Heart right ventricle (tissue), 16 donors: ENCODE measurements around the gene MORN5. TPM values are rescaled to one million over a fixed set of nuclear protein-coding genes. Genes with fewer than 3 reads are reported as not detected.

Source experiments
- ATAC-seq, 8 donors: fragments of 200-7000 bp; cut with Tn5 transposase; one replicate each; pipeline ENCODE4 v1.9.1; 2020; ENCODE audit warnings: mild to moderate bottlenecking in 8 of 8, moderate library complexity in 8 of 8, moderate number of reproducible peaks in 1 of 8
- DNase-seq, 2 donors: peaks; one replicate each; pipeline ENCODE4 v3.0.0-alpha.2; 2020
- H3K27ac ChIP-seq, 10 donors: fragments of 200-600 bp; sonication (generic) in 2 of 10; one replicate each; pipeline versions ENCODE4 v1.5.0 to v1.8.0; 2020 to 2022; ENCODE audit warnings: mild to moderate bottlenecking in 3 of 10
- H3K27me3 ChIP-seq, 7 donors: fragments of 200-600 bp; one replicate each; pipeline ENCODE4 v1.8.0; 2021 to 2022; ENCODE audit warnings: mild to moderate bottlenecking in 2 of 7
- H3K36me3 ChIP-seq, 9 donors: fragments of 200-600 bp; sonication (generic) in 1 of 9; one replicate each; pipeline versions ENCODE4 v1.5.0 to v1.8.0; 2020 to 2022; ENCODE audit warnings: mild to moderate bottlenecking in 2 of 9
- H3K4me1 ChIP-seq, 9 donors: fragments of 200-600 bp; sonication (generic) in 1 of 9; one replicate each; pipeline versions ENCODE4 v1.5.0 to v1.8.0; 2020 to 2022; ENCODE audit warnings: mild to moderate bottlenecking in 4 of 9
- H3K4me3 ChIP-seq, 10 donors: fragments of 200-600 bp; sonication (generic) in 2 of 10; one replicate each; pipeline versions ENCODE4 v1.5.0 to v1.8.0; 2020 to 2022; ENCODE audit warnings: mild to moderate bottlenecking in 7 of 10, moderate library complexity in 2 of 10
- H3K9me3 ChIP-seq, 11 donors: fragments of 200-600 bp in 10 of 11; sonication (generic) in 2 of 11; one replicate each; pipeline versions ENCODE4 v1.5.0 to v1.8.0; 2013 to 2022; ENCODE audit warnings: mild to moderate bottlenecking in 2 of 11, control low read depth in 1 of 11, moderate library complexity in 1 of 11
- WGBS, 2 donors: extraction: QIAGEN DNeasy Blood & Tissue Kit; methylation state at CpG; one replicate each; pipeline ENCODE4 v1.1.7; 2013; ENCODE audit warnings: inconsistent platforms in 1 of 2; 5-methylcytosine and 5-hydroxymethylcytosine counted together
- intact Hi-C, 10 donors: fragments of 100-400 bp; cut with DNase I; formaldehyde crosslinking; loops; one replicate each; pipeline versions ENCODE4 v1.11.1 to v1.14.2; 2022
- polyA plus RNA-seq, 2 donors: library from polyadenylated mRNA; stranded (reverse); fragments of 200-250 nt; gene quantifications; one replicate each; pipeline ENCODE4 v1.2.3, GENCODE V29; 2013
- total RNA-seq, 10 donors: library from RNA; stranded (reverse); fragmentation: NEBNext Ultra II Directional in 3 of 10; extraction: Animal tissue kit (Norgen Biotek cat#: 25700) in 3 of 10; gene quantifications; one replicate each; pipeline versions ENCODE4 v1.2.1 to v1.2.4, GENCODE V29; 2021 to 2023
- TF ChIP-seq, protein P1 (sequence below), 9 donors: fragments of 200-600 bp; sonication (generic) in 2 of 9; IDR thresholded peaks; one replicate each; pipeline versions ENCODE4 v1.5.0 to v1.8.0; 2021 to 2022; ENCODE audit warnings: antibody characterized with exemption in 9 of 9, mild to moderate bottlenecking in 5 of 9, moderate library complexity in 1 of 9
- donor health status: Arrhythmogenic right ventricular cardiomyopathy.
- donor health status: ischemic (EF 13 %, LVEDD 7.1; RV severe dilation, severe dysfunction).
- donor health status: healthy with polysubstance abuse.
- donor health status: DM: no; HTN: yes; CAD: no.
- donor health status: DM: no; HTN: no; CAD: no.
- donor health status: ischemic (EF 25% LVEDD 6.9; RV normal size, moderate dysfunction).
- donor health status: ischemic (EF 25% LVEDD 5.7; RV mildly dilated, moderate dysfunction).
- donor health status: healthy.
- donor health status: DM: yes; HTN: yes; CAD: no.
- donor health status: Ischemic cardiomyopathy.
- donor health status: ischemic (EF 35%, LVEDD 5.7; RV mildly dilated, moderate dysfunction).
- donor health status: nonischemic (EF 11% LVEDD 7.7; RV severe dilation, severe dysfunction).
- donor health status: DM: yes; HTN: yes; CAD: no.
- donor health status: PGD.
- donor health status: ischemic (EF 29% LVEDD 5.4; RV normal size, mild dysfunction).
- donor health status: nonischemic (EF 23%, LVEDD 6.1; RV moderate dilation, normal function).

Gene MORN5
- total and polyA plus RNA-seq, 12 donors = not detected

DNA sequence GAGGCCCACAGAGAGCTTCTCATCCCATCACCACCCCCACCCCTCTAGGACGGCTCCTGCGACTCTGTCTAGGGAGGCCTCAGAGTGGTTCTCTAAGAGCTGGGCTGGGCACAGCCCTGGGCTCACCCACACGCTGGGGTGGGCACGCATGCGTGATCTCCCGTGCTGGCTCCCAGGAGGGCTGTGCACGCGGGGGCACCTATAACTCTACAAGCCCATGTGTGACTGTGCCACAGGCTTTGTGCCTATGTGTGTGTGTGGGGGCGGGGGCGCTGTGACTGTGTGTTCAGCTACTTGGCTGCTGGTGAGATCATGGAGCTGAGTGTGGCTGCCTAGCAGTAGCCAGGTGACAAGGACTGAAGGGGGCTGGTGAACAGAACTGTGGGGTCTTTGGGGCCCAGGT lies 32.3 kb upstream of the MORN5 start:
- H3K4me3 ChIP-seq = no peak overlapping the region
- no peak for ATAC-seq
- DNase-seq = no peak
- intact Hi-C loops = loop anchor here in 9 of 10 donors (5.0 to 10.0 kb wide), 5 partner anchors 135 to 687 kb away; partner anchors contain the start of genes MRRF (in 3 of the 9) and RBM18 (in 3 of the 9)
- peak overlapping the region in 5 of 10 donors; percentile 33 to 67 (median 56) for H3K27ac ChIP-seq
- WGBS, 2 donors = 79 to 81% methylated on average over 10 of the region's 10 CpGs
- H3K9me3 ChIP-seq = no peaks in the 10 kb centered on the region
- H3K36me3 ChIP-seq = no peaks in the 10 kb centered on the region
- peaks cover 19 to 68% (median 38%) of the 10 kb centered on the region in 9 donors for H3K4me1 ChIP-seq
- TF ChIP-seq, protein P1, sequence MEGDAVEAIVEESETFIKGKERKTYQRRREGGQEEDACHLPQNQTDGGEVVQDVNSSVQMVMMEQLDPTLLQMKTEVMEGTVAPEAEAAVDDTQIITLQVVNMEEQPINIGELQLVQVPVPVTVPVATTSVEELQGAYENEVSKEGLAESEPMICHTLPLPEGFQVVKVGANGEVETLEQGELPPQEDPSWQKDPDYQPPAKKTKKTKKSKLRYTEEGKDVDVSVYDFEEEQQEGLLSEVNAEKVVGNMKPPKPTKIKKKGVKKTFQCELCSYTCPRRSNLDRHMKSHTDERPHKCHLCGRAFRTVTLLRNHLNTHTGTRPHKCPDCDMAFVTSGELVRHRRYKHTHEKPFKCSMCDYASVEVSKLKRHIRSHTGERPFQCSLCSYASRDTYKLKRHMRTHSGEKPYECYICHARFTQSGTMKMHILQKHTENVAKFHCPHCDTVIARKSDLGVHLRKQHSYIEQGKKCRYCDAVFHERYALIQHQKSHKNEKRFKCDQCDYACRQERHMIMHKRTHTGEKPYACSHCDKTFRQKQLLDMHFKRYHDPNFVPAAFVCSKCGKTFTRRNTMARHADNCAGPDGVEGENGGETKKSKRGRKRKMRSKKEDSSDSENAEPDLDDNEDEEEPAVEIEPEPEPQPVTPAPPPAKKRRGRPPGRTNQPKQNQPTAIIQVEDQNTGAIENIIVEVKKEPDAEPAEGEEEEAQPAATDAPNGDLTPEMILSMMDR (IDR thresholded peaks at IDR 0.05) = no peak
- H3K27me3 ChIP-seq = peaks cover 0 to 39% (median 3%) of the 10 kb centered on the region in 7 donors

GRCh38 chr9:122128007-122128968 lies 31.4 kb upstream of the MORN5 start:
- peak; percentile 49 to 69 for DNase-seq
- intact Hi-C loops = loop anchor here in 9 of 10 donors (1.0 to 10.0 kb wide), 7 partner anchors 15 to 687 kb away; partner anchors contain the start of genes MRRF (in 3 of the 9) and RBM18 (in 3 of the 9)

DNA sequence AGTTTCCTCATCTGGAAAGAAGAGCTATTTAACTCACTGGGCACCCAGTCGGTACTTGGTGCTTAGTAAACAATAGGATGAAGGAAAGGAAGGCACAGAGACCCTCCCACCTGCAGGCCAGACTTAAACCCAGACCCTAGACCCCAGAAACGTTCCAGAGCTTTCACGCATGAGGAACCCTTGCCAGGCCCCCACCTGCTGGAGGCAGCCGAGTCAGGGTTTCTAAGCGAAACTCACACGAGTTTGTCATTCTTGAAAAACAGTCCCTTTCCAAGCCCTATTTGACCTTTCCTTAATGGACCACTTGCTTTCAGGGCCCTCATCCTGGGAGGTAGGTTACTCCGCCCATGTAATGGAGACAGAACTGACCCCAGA lies 30.8 kb upstream of the MORN5 start:
- DNase-seq = no peak
- no peaks in the 10 kb centered on the region for H3K36me3 ChIP-seq
- no peak for ATAC-seq
- peak overlapping the region in 7 of 10 donors; percentile 0 to 73 (median 58) for H3K27ac ChIP-seq
- no peaks in the 10 kb centered on the region for H3K9me3 ChIP-seq
- H3K4me3 ChIP-seq = no peak overlapping the region
- TF ChIP-seq, protein P1 (IDR thresholded peaks at IDR 0.05) = no peak
- 80 to 86% methylated on average over 7 of the region's 7 CpGs for WGBS, 2 donors
- H3K27me3 ChIP-seq = peaks cover 0 to 39% (median 3%) of the 10 kb centered on the region in 7 donors
- intact Hi-C loops = loop anchor here in 9 of 10 donors (1.0 to 10.0 kb wide), 7 partner anchors 14 to 686 kb away; partner anchors contain the start of genes MRRF (in 3 of the 9) and RBM18 (in 3 of the 9)
- peaks cover 21 to 84% (median 40%) of the 10 kb centered on the region in 9 donors for H3K4me1 ChIP-seq

More at GRCh38 chr9:122128007-122128968, 31.4 kb upstream of the MORN5 start:
- Histone ChIP-seq H3K4me1 (peaks cover 21 to 77% (median 38%) of the 10 kb centered on the region in 9 donors), H3K27ac (peak overlapping the region in 9 of 10 donors; percentile 5 to 73 (median 51)), H3K27me3 (peaks cover 0 to 39% (median 3%) of the 10 kb centered on the region in 7 donors), H3K9me3 (no peaks in the 10 kb centered on the region), H3K36me3 (no peaks in the 10 kb centered on the region), H3K4me3 (no peak overlapping the region)
- ATAC-seq = peak; percentile 30 to 77 (median 60)
- WGBS, 2 donors = 62 to 69% methylated on average over 24 of the region's 24 CpGs
- TF ChIP-seq, protein P1 (IDR thresholded peaks at IDR 0.05) = no peak

DNA sequence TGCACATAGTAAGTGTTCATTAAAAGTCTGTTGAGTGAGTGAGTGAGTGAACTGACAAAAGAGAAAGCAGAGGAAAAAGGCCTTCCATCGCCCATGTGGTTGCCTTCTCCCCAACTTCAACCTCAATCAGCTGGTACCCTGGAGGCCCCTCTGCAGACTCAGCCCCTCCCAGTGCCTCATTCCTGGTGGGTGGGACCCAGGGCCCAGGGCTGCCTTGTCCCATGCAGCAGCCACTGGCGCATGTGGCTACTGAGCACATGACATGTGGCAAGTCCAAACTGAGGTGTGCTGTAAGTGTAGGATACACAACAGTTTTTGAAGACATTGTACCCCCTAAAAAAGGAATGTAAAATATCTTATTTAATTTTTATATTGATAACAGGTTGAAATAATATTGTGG lies 29.7 kb upstream of the MORN5 start:
- peak overlapping the region in 1 of 10 donors; percentile 67 for H3K27ac ChIP-seq
- H3K4me3 ChIP-seq = no peak overlapping the region
- ATAC-seq (no peak), DNase-seq (no peak)
- no peaks in the 10 kb centered on the region for H3K36me3 ChIP-seq
- no peaks in the 10 kb centered on the region for H3K9me3 ChIP-seq
- 93 to 94% methylated on average over 2 of the region's 2 CpGs for WGBS, 2 donors
- intact Hi-C loops = loop anchor here (2.0 to 10.0 kb wide), 7 partner anchors 13 to 685 kb away; partner anchors contain the start of genes MRRF (in 4 of the 10) and RBM18 (in 4 of the 10)
- TF ChIP-seq, protein P1 (IDR thresholded peaks at IDR 0.05) = no peak
- peaks cover 0 to 35% (median 3%) of the 10 kb centered on the region in 7 donors for H3K27me3 ChIP-seq
- H3K4me1 ChIP-seq = peaks cover 21 to 92% (median 50%) of the 10 kb centered on the region in 9 donors
